GM12878 (cell line): Measurements from ENCODE around the gene FCER2. TPM values are rescaled to one million over a fixed set of nuclear protein-coding genes. Genes with fewer than 3 reads are reported as not detected.

Experiments used
- ATAC-seq: fragments of 200-7000 bp; cut with Tn5 transposase; 3 replicates; pipeline ENCODE4 v1.9.1; 2020; ENCODE audit warnings: mild to moderate bottlenecking, moderate library complexity
- BruUV-seq: library from RNA; stranded (reverse); fragments of 400-500 nt; replicated peaks from 2 replicates; lab custom pipeline; 2021; lab: Mats Ljungman, UMichigan
- CTCF ChIA-PET: fragments of 300-600 bp; sonication (Branson Sonifier 250); formaldehyde crosslinking; extraction: SDS; loops from one replicate; lab custom pipeline; 2021; ENCODE audit warnings: inconsistent platforms; lab: Yijun Ruan, JAX
- POLR2A ChIA-PET: fragments of 350-600 bp; formaldehyde crosslinking; extraction: SDS; loops from one replicate; lab custom pipeline; 2021; ENCODE audit warnings: inconsistent platforms; lab: Charles Lee
- RAD21 ChIA-PET: fragments of 300-600 bp; sonication (Branson Sonifier 250); formaldehyde crosslinking; loops from one replicate; lab custom pipeline; 2023; ENCODE audit warnings: antibody characterized with exemption; ENCODE audit not compliant: unreplicated experiment; lab: Charles Lee
- SMC1A ChIA-PET: fragments of 300-600 bp; sonication (Branson Sonifier 250); formaldehyde crosslinking; loops from one replicate; lab custom pipeline; 2023; ENCODE audit not compliant: unreplicated experiment, uncharacterized antibody; lab: Charles Lee
- DNase-seq: peaks from one replicate; pipeline ENCODE4 v3.0.0-alpha.2; 2011; ENCODE audit warnings: low read depth, low spot score
- FAIRE-seq: peaks from 3 replicates; lab custom pipeline; 2011; peaks lifted over from hg19 to GRCh38; lab: Jason Lieb, UNC
- H2AFZ ChIP-seq: 2 replicates; pipeline ENCODE4 v1.6.0; 2011; ENCODE audit warnings: low read depth, low read length, control low read depth; ENCODE audit not compliant: control insufficient read depth
- H3K27ac ChIP-seq: 2 replicates; pipeline ENCODE4 v1.5.1; 2011; ENCODE audit warnings: control low read depth; ENCODE audit not compliant: control insufficient read depth, insufficient read depth
- H3K27me3 ChIP-seq, 2 experiments: replicated peaks in 1 of 2; 2 replicates each; pipeline versions ENCODE4 v1.6.0 to v1.6.1; 2011; ENCODE audit warnings: low read length in 1 of 2; ENCODE audit not compliant: control insufficient read depth in 2 of 2, insufficient read depth in 2 of 2
- H3K36me3 ChIP-seq, 2 experiments: 2 replicates each; pipeline ENCODE4 v1.5.1; 2011; ENCODE audit warnings: low read length in 1 of 2; ENCODE audit not compliant: control insufficient read depth in 2 of 2, insufficient read depth in 2 of 2
- H3K4me1 ChIP-seq: 2 replicates; pipeline ENCODE4 v1.6.1; 2011; ENCODE audit warnings: mild to moderate bottlenecking, low read length, moderate library complexity, mixed read lengths; ENCODE audit not compliant: control insufficient read depth, insufficient read depth
- H3K4me2 ChIP-seq: 2 replicates; pipeline ENCODE4 v1.6.0; 2011; ENCODE audit warnings: control low read depth; ENCODE audit not compliant: control insufficient read depth, insufficient read depth
- H3K4me3 ChIP-seq: fragments of 200-600 bp; sonication (generic); 2 replicates; pipeline ENCODE4 v1.5.1; 2016
- H3K79me2 ChIP-seq: 2 replicates; pipeline ENCODE4 v1.6.0; 2011; ENCODE audit warnings: low read length; ENCODE audit not compliant: control insufficient read depth, insufficient read depth
- H3K9ac ChIP-seq: 2 replicates; pipeline ENCODE4 v1.8.0; 2011; ENCODE audit warnings: low read length, control low read depth, mixed read lengths; ENCODE audit not compliant: control insufficient read depth, insufficient read depth
- H3K9me3 ChIP-seq: replicated peaks from 3 replicates; pipeline ENCODE4 v1.5.1; 2011; ENCODE audit warnings: mild to moderate bottlenecking, low read length; ENCODE audit not compliant: control insufficient read depth, insufficient read depth
- H4K20me1 ChIP-seq: 2 replicates; pipeline ENCODE4 v1.6.0; 2011; ENCODE audit not compliant: control insufficient read depth, insufficient read depth
- BACH1 ChIP-seq: fragments of 450-650 bp; IDR thresholded peaks from 2 replicates; pipeline ENCODE4 v1.6.1; 2017; ENCODE audit warnings: mild to moderate bottlenecking, borderline replicate concordance
- CHD1 ChIP-seq: IDR thresholded peaks from 2 replicates; pipeline ENCODE4 v1.6.1; 2012; ENCODE audit warnings: low read depth, low read length, improper control_type of control experiment
- EED ChIP-seq: sonication (generic); IDR thresholded peaks from 2 replicates; pipeline ENCODE4 v1.6.1; 2016; ENCODE audit warnings: antibody characterized with exemption, low read depth
- HDAC2 ChIP-seq: fragments of 200-600 bp; sonication (generic); IDR thresholded peaks from 2 replicates; pipeline ENCODE4 v1.6.1; 2017
- JUNB ChIP-seq: IDR thresholded peaks from 2 replicates; pipeline ENCODE4 v1.6.1; 2016; ENCODE audit warnings: antibody characterized with exemption, mild to moderate bottlenecking
- NBN ChIP-seq: fragments of 450-650 bp; IDR thresholded peaks from 2 replicates; pipeline ENCODE4 v1.6.1; 2016
- STAT3 ChIP-seq: IDR thresholded peaks from 2 replicates; pipeline ENCODE4 v1.6.1; 2011; ENCODE audit warnings: low read depth, low read length, improper control_type of control experiment
- YBX1 ChIP-seq: fragments of 450-650 bp; IDR thresholded peaks from 2 replicates; pipeline ENCODE4 v1.6.1; 2016; ENCODE audit warnings: antibody characterized with exemption
- ZNF274 ChIP-seq: IDR thresholded peaks from one replicate; pipeline ENCODE4 v1.8.0; 2011; ENCODE audit not compliant: insufficient read length, insufficient read depth
- ZNF592 ChIP-seq: fragments of 450-650 bp; IDR thresholded peaks from 2 replicates; pipeline ENCODE4 v1.6.1; 2017; ENCODE audit warnings: mild to moderate bottlenecking, moderate library complexity
- WGBS: methylation state at CpG from one replicate; pipeline ENCODE4 v1.1.6; 2016; ENCODE audit warnings: low lambda C conversion rate; ENCODE audit not compliant: insufficient replicate concordance, insufficient coverage; ENCODE audit errors: missing lambda C conversion rate; 5-methylcytosine and 5-hydroxymethylcytosine counted together
- in situ Hi-C: fragments of 300-500 bp; cut with MboI; formaldehyde crosslinking; loops from 9 replicates; pipeline ENCODE4 v1.14.3; 2018; ENCODE audit warnings: mixed read lengths
- intact Hi-C: fragments of 100-400 bp; cut with micrococcal nuclease; formaldehyde crosslinking; loops from one replicate; pipeline ENCODE4 v1.14.2; 2022; ENCODE audit not compliant: unreplicated experiment
- polyA plus RNA-seq, 11 experiments: library from polyadenylated mRNA; depleted of rRNA in 4 of 11; unstranded in 6 of 11; stranded (reverse) in 5 of 11; fragments of >200 nt; fragmentation: Nextera tagmentation in 4 of 11; fragmentation: Illumina TruSeq in 1 of 11; extraction: Ambion mirVana in 4 of 11; extraction: Trizol in 1 of 11; gene quantifications; 1 replicate in 1 of 11; 2 replicates in 10 of 11; pipeline versions ENCODE4 v1.2.1 to v1.2.3, GENCODE V29; 2011 to 2016; ENCODE audit warnings: inconsistent platforms in 2 of 11, missing spikeins in 2 of 11, low read depth in 1 of 11
- total RNA-seq, 4 experiments: library from RNA; depleted of rRNA in 3 of 4; stranded (reverse); fragments of >200 nt in 3 of 4; fragmentation: Illumina TruSeq in 1 of 4; extraction: Trizol in 1 of 4; gene quantifications; 2 replicates each; pipeline versions ENCODE4 v1.2.1 to v1.2.3, GENCODE V29; 2013 to 2021
- TF ChIP-seq, protein P1 (sequence below): fragments of 450-650 bp; formaldehyde crosslinking; IDR thresholded peaks from 2 replicates; pipeline ENCODE4 v1.4.0; 2020; ENCODE audit warnings: mild to moderate bottlenecking, moderate library complexity
- TF ChIP-seq, protein P2 (sequence below), 3 experiments: IDR thresholded peaks in 2 of 3; conservative IDR thresholded peaks in 1 of 3; 2 replicates each; pipeline ENCODE4 v1.5.1; 2011; ENCODE audit warnings: low read depth in 3 of 3, low read length in 3 of 3, mild to moderate bottlenecking in 3 of 3, control low read depth in 2 of 3, moderate library complexity in 2 of 3, inconsistent platforms in 1 of 3, mixed read lengths in 1 of 3; ENCODE audit not compliant: control insufficient read depth in 2 of 3, insufficient read depth in 1 of 3; ENCODE audit errors: extremely low read depth in 1 of 3

FCER2 gene
- total and polyA plus RNA-seq, 10 of the 15 experiments (the other 5 are each of a cell fraction or from before 2014, with no cell fraction given): 44.0 to 424 (median 241) TPM

GRCh38 chr19:7738023-7738422 lies 36.1 kb upstream of the FCER2 start:
- no TSS peak for BruUV-seq
- H2AFZ ChIP-seq: no peak overlapping the region
- FAIRE-seq (no peak), DNase-seq (no peak), ATAC-seq (no peak)
- SMC1A ChIA-PET: interaction anchor here (0.6 kb wide), 1 partner anchor 13 kb away, joined by 3 read pairs; no protein-coding TSS in a partner anchor
- intact Hi-C loops (no loop called here), in situ Hi-C loops (no loop called here)
- RAD21 ChIA-PET: interaction anchor here (1.8 kb wide), 1 partner anchor 61 kb away, joined by 5 read pairs; no protein-coding TSS in a partner anchor
- CTCF ChIA-PET: interaction anchor here (1.1 to 1.2 kb wide), 2 partner anchors 57 to 88 kb away, joined by 3 to 4 read pairs; partner anchors contain the start of gene TRAPPC5
- no peaks in the 10 kb centered on the region for H3K79me2 ChIP-seq
- no peaks in the 10 kb centered on the region for H3K9me3 ChIP-seq
- H3K36me3 ChIP-seq: no peaks in the 10 kb centered on the region
- TF ChIP-seq ZNF274 (no peak), STAT3 (no peak), NBN (no peak), BACH1 (no peak), JUNB (peak; percentile 30; the same call in 1 of the 2 replicates), CHD1 (no peak), ZNF592 (no peak), YBX1 (no peak), EED (0 out of 2 replicates have a peak, but pooled peaks have one; percentile 37), HDAC2 (no peak)
- TF ChIP-seq, protein P1, sequence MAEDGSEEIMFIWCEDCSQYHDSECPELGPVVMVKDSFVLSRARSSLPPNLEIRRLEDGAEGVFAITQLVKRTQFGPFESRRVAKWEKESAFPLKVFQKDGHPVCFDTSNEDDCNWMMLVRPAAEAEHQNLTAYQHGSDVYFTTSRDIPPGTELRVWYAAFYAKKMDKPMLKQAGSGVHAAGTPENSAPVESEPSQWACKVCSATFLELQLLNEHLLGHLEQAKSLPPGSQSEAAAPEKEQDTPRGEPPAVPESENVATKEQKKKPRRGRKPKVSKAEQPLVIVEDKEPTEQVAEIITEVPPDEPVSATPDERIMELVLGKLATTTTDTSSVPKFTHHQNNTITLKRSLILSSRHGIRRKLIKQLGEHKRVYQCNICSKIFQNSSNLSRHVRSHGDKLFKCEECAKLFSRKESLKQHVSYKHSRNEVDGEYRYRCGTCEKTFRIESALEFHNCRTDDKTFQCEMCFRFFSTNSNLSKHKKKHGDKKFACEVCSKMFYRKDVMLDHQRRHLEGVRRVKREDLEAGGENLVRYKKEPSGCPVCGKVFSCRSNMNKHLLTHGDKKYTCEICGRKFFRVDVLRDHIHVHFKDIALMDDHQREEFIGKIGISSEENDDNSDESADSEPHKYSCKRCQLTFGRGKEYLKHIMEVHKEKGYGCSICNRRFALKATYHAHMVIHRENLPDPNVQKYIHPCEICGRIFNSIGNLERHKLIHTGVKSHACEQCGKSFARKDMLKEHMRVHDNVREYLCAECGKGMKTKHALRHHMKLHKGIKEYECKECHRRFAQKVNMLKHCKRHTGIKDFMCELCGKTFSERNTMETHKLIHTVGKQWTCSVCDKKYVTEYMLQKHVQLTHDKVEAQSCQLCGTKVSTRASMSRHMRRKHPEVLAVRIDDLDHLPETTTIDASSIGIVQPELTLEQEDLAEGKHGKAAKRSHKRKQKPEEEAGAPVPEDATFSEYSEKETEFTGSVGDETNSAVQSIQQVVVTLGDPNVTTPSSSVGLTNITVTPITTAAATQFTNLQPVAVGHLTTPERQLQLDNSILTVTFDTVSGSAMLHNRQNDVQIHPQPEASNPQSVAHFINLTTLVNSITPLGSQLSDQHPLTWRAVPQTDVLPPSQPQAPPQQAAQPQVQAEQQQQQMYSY (CRISPR knock-in tag): no peak
- TF ChIP-seq, protein P2, sequence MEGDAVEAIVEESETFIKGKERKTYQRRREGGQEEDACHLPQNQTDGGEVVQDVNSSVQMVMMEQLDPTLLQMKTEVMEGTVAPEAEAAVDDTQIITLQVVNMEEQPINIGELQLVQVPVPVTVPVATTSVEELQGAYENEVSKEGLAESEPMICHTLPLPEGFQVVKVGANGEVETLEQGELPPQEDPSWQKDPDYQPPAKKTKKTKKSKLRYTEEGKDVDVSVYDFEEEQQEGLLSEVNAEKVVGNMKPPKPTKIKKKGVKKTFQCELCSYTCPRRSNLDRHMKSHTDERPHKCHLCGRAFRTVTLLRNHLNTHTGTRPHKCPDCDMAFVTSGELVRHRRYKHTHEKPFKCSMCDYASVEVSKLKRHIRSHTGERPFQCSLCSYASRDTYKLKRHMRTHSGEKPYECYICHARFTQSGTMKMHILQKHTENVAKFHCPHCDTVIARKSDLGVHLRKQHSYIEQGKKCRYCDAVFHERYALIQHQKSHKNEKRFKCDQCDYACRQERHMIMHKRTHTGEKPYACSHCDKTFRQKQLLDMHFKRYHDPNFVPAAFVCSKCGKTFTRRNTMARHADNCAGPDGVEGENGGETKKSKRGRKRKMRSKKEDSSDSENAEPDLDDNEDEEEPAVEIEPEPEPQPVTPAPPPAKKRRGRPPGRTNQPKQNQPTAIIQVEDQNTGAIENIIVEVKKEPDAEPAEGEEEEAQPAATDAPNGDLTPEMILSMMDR (IDR thresholded peaks at IDR 0.05 in 2 of 3, conservative IDR thresholded peaks at IDR 0.05 in 1 of 3; ENCODE audit: control insufficient read depth in 2 of 3, extremely low read depth in 1 of 3, insufficient read depth in 1 of 3, low read depth in 3 of 3, low read length in 3 of 3): no peak
- no peak overlapping the region for H3K9ac ChIP-seq
- POLR2A ChIA-PET: interaction anchor here (1.0 to 1.6 kb wide), 2 partner anchors 12 to 62 kb away, joined by 3 read pairs; no protein-coding TSS in a partner anchor
- H4K20me1 ChIP-seq: no peaks in the 10 kb centered on the region
- peaks cover 6% of the 10 kb centered on the region for H3K4me1 ChIP-seq
- no peak overlapping the region for H3K27ac ChIP-seq
- 36% methylated on average over 7 of the region's 7 CpGs for whole genome bisulfite sequencing
- H3K4me3 ChIP-seq: no peak overlapping the region
- no peaks in the 10 kb centered on the region for H3K27me3 ChIP-seq
- H3K4me2 ChIP-seq: no peak overlapping the region
